GM21529 (cell line): ENCODE data around the gene PRSS22.

ENCODE experiments used
- ATAC-seq: cut with Tn5 transposase; IDR thresholded peaks from one replicate; pipeline ENCODE4 v1.9.1; 2021; ENCODE audit not compliant: unreplicated experiment

Gene PRSS22

DNA sequence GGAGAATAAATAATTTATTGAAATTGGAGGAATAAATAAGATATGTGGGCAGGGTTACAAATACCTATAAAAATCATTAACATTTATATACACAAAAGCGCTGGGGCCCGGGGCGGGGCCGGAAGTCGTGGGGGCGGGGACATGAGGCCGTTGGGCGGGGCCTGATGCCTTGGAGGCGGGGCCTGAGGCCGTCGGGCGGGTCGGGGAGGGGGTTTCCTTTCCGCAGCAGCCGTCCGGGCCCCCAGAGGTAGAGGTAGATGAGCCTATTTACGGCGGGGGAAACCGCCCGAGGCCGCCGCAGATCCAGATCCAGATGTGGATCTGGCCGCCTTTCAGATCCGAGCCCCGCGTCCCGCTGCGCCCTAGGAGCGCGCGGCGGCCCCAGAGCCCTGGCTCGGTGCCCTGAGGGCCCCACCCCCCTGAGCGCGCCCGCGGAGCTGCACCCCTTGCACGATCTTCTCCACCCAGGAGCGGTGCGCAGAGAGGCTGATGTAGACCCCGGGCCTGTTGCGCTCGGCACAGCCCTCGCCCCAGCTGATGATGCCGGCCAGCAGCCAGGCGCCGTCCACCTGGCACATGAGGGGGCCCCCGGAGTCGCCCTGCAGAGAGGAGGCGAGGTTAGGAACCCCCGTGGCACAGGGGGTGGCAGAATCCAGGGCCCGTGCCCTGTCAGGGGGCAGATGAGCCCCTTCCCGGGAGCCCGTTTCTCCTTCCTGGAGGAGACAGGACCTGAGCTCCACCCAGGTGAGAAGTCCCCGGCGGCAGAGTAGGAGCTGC lies 5.1 kb downstream of the PRSS22 start:
- no peak for ATAC-seq

DNA sequence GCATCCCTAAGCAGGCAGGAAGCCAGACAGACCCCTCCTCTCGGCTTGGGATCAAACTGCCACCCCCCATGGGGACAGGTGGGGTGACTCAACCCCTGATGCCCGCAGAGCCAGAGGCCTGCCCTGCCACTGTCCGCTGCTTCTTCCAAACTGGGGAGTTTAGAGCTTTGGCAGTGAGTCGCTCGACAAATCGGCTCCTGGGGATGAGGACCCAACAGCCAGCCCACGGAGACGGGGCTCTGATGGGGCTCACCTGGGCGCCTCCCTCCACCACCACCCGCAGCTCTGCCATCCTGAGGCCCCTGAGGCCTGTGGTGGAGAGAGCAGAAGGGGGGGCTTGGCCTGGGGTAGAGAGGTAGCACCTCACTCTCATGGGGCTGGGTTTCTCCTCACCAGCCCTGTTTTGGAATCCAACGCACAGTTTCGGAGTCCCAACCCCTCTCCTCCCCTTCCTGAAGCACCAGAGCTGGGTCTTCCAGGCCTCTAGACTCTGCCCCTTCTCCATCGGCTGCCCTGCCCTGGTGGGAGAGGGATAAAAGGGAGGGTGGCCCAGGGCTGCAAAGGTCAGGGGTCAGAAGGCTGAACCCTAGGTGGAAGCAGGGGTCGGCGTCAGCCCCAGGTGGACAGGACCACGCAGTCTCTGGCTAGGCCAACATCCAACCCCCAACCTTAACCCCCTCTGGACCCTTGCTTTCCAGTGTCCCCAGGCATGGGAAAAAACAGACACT lies 5.8 kb downstream of the PRSS22 start:
- no peak for ATAC-seq

- ATAC-seq = no peak
Observed at GRCh38 chr16:2848933-2849725, 8.8 kb downstream of the PRSS22 start.

DNA sequence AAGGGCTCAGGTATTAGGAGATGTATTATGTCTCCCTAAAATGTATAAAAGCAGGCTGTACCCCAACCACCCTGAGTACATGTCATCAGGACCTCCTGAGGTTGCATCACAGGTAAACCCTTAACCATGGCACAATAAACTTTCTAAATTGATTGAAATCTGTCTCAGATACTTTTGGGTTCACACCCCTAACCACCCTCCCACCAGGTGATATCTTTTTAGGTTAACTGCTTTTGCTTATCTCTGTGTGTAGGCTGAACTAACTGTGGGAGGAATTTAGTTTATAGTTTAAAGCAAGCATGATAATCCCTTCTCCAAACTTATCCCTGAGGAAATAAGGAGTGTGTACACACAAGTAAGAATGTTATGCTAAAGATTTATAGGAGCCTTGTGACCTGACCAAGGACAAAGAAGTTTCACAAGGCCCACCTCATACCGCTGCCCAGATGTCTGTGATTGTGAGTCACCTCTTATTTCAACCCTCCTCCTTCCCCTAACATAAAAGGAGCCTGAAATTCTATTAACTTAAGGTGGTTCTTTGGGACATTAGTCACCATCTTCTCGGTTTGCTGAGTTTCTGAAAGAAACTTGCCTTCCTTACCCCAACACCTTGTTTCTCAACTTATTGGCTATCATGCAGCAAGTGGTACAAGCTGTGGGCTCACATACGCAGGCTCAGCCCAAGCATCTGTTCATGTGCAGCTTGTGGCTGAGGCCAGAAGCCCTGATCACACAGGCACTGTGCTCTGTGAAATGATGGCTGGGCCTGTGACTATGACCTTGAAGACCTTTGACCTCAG lies 11.3 kb downstream of the PRSS22 start:
- ATAC-seq = no peak

DNA sequence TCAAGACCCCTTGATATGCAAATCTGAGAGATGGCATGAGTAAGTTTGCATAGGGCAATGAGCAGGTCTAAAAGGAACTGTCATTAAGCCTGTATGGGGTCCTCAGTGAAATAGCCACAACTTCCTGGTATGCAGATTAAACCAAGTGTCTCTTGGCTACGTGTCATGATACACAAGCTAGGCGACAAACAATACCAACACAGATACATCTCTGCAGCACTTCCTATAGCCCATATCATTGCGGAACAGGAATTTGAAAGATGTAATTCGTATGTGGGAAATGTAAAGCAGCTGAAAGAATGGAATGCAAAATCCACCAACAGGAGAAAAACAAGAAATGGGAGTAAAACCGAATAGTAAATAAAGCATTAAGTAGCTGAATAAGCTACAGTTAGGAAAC lies 12.9 kb downstream of the PRSS22 start:
- no peak for ATAC-seq

DNA sequence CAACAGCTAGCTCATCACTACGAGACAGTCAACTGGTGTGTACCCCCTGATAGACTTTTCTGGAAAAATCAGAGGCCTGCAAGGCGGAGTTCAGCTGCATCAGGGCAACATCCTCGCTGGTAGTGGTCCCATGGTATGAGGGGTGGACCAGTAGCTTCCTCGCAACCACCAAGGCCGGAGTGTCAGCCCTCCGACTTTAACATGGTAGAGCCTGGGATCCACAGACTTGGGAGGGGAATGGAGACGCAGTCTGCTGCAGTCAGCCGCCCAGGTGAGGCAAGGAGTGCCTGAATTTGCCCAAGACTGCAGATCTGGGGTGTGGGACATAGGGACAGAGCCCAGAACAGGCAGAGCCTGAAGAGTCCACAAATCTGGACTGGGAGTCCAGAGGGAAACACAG lies 14.4 kb downstream of the PRSS22 start:
- ATAC-seq = no peak

- no peak for ATAC-seq
Observed at GRCh38 chr16:2842340-2843000, 15.5 kb downstream of the PRSS22 start.

- ATAC-seq = no peak
Observed at GRCh38 chr16:2841606-2842339, 16.2 kb downstream of the PRSS22 start.

GRCh38 chr16:2840914-2841313 lies 17.1 kb downstream of the PRSS22 start:
- no peak for ATAC-seq

- ATAC-seq = no peak
Observed at GRCh38 chr16:2839650-2840450, 18.1 kb downstream of the PRSS22 start.

DNA sequence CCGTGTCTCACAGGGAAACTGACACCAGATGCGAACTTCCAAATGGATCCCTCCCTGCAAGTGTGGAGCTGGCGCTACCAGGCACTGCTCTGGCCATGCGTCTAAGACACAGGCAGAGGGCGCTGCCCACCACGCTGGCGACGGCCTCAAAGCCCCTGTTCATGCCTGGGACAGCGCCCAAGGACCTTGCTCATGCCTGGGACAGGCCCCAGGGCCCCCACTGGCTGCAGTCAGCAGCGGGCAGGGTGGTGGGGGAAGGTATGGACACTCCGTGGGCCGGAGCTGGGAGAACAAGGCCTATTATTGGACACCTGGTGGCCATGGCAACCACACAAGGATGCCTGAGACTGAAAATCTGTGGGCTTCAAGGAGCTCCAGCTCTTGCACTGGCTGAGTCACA lies 19.0 kb downstream of the PRSS22 start:
- ATAC-seq = no peak

- ATAC-seq = no peak
Observed at GRCh38 chr16:2836646-2837508, 21.1 kb downstream of the PRSS22 start.

GRCh38 chr16:2835638-2836493 lies 22.1 kb downstream of the PRSS22 start:
- no peak for ATAC-seq

DNA sequence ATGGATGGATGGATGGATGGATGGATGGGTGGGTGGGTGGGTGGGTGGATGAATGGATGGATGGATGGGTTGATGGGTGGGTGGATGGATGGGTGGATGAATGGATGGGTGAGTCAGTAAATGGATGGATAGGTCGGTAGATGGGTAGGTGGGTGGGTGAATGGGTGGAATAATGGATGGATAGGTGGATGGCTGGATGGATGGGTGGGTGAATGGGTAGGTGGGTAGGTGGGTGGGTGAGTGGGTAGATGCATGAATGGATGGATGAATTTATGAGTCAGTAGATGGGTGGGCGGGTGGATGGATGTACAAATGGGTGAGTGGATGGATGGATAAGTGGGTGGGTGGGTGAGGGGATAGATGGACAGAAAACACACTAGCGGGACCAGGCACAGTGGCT lies 23.0 kb downstream of the PRSS22 start:
- no peak for ATAC-seq

DNA sequence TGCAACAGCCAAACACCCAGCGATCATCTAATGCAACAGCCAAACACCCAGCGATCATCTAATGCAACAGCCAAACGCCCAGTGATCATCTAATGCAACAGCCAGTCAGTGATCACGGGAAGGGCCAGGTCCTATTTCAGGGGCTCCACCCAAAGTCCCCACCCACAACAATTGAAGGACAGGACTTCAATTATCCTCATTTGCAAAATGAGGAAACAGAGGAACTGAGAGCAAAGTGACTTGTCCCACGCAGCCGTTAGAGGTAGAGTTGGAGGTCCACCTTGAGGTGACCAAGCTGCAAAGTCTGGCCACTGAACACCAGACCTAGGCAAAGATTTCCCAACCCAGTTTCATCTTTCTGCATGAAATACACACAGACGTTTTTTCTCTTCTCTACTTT lies 24.2 kb downstream of the PRSS22 start:
- ATAC-seq = no peak

DNA sequence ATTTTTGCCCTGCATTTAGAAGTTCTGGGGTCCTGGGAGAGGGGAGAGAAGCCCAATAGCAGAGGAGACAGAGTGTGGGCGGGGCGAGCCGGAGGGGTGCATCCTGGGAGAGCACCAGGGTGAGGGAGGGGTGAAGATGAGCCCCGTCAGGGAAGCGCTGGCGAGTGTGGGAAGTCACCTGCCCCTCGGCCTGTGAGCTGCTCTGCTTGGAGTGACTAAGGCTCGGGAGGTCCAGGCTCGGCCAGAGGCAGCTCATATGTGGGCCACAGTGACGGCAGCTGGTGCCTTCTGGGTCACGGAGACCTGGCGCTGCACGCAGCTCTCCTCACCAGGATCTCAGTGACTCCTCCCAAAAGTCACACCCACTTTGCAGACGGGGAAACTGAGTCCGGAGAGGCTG lies 26.8 kb downstream of the PRSS22 start:
- no peak for ATAC-seq

DNA sequence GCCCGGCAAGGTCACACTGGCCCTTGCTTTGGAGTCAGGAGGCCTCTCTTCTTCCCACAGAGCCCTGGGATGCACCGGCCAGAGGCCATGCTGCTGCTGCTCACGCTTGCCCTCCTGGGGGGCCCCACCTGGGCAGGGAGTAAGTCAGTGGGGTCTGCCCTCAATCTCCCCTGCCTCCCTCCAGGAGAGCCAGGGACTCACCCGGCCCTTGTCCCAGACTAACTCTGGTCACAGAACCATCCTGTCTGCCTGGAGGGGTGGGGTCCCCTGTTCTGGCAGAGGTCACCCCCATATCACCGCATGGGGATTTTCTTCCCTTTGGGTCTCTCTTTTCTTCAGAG lies 27.6 kb downstream of the PRSS22 start:
- no peak for ATAC-seq
